Ishikawa (cell line): Measurements from ENCODE around the gene IGSF9.
A peak's percentile ranks its signal among the peaks of the same experiment; 100 is the strongest.

ENCODE experiments used
- CEBPB ChIP-seq: IDR thresholded peaks from 2 replicates; pipeline ENCODE4 v1.6.1; 2012
- CREB1 ChIP-seq: IDR thresholded peaks from 2 replicates; pipeline ENCODE4 v1.6.1; 2012; ENCODE audit warnings: low read depth
- EGR1 ChIP-seq: IDR thresholded peaks from 2 replicates; pipeline ENCODE4 v1.6.1; 2012
- EP300 ChIP-seq: IDR thresholded peaks from 2 replicates; pipeline ENCODE4 v1.6.1; 2012; ENCODE audit warnings: borderline replicate concordance
- FOXM1 ChIP-seq: IDR thresholded peaks from 2 replicates; pipeline ENCODE4 v1.6.1; 2012; ENCODE audit warnings: low read depth, borderline replicate concordance
- NFIC ChIP-seq: IDR thresholded peaks from 2 replicates; pipeline ENCODE4 v1.6.1; 2012
- RAD21 ChIP-seq: IDR thresholded peaks from 2 replicates; pipeline ENCODE4 v1.6.1; 2012; ENCODE audit warnings: low read depth
- REST ChIP-seq: IDR thresholded peaks from 2 replicates; pipeline ENCODE4 v1.6.1; 2012; ENCODE audit warnings: low read depth, mild to moderate bottlenecking
- TAF1 ChIP-seq: IDR thresholded peaks from 2 replicates; pipeline ENCODE4 v1.6.1; 2012; ENCODE audit warnings: low read depth, mild to moderate bottlenecking
- TCF12 ChIP-seq: IDR thresholded peaks from 2 replicates; pipeline ENCODE4 v1.6.1; 2012; ENCODE audit warnings: low read depth
- TEAD4 ChIP-seq: IDR thresholded peaks from 2 replicates; pipeline ENCODE4 v1.6.1; 2012
- YY1 ChIP-seq: IDR thresholded peaks from 2 replicates; pipeline ENCODE4 v1.6.1; 2012; ENCODE audit warnings: low read depth
- ZBTB7A ChIP-seq: IDR thresholded peaks from 2 replicates; pipeline ENCODE4 v1.6.1; 2012; ENCODE audit warnings: low read depth
- TF ChIP-seq, protein P1 (sequence below): IDR thresholded peaks from 2 replicates; pipeline ENCODE4 v1.6.1; 2012
- TF ChIP-seq, protein P2 (sequence below): IDR thresholded peaks from 2 replicates; pipeline ENCODE4 v1.6.1; 2012

The IGSF9 gene

DNA sequence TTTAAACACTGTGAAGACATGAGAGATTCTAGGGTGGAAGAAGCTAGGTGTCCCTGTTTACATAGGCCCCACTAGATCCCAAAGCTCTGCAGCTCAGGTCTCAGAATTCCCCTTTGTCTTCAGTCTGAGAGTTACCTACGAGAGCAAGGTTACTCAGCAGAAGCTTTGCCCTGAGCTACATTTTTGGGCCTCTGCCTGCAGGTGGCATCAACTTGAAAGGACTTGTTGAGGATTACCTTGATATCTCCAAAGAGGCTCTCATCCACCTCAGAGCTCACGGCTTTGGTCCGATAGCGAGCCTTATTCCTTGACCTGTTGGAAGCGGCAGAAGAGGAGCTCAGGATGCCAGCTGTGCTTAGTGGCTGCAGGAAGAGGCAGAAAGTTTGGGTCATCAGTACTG lies 52.5 kb downstream of the IGSF9 start:
- TF ChIP-seq TCF12: no peak
- TF ChIP-seq EGR1: no peak
- peak; percentile 21; the same call in 1 of the 2 replicates for TF ChIP-seq RAD21

DNA sequence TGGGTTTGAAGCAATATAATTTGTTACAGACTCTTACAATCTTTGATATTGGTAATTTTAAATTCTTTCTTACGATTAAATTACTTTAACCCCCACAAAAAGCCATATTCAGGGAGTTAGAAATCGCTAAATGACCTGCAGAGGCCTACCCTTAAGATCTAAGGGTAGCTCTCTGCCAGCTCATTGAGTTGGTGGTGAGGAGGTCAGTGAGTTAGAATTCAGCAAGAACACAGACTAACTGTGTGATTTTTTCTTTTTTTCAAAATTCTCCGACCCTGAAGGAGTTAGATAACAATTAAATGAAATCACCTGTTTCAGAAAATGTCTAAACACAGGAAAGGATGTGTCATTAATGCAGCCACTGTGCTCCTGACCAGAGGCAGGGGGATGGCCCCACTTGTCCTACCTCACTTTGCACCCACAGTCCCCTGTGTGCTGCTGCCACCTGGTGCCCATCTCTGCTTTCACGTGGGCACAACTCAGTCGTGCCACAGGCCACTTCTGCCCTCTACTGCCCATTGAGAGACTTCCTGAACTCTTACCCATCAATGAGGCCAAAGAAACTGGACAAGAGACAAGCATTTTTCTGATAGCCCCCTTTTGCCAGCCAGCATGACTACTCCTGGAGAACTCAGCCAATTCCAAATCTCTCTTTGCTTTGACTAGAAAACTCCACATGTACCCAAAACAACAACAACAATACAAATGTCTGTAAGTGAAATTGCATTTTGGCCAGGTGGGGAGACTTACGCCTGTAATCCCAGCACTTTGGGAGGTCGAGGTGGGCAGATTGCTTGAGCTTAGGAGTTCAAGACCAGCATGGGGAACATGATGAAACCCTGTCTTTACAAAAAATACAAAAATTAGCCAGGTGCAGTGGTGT lies 53.9 kb downstream of the IGSF9 start:
- TF ChIP-seq TAF1: no peak
- peak; percentile 100 for TF ChIP-seq RAD21
- TF ChIP-seq TEAD4: no peak
- TF ChIP-seq FOXM1: peak; percentile 29; the same call in 1 of the 2 replicates
- TF ChIP-seq ZBTB7A: no peak
- no peak for TF ChIP-seq CREB1
- TF ChIP-seq CEBPB: no peak
- no peak for TF ChIP-seq EP300
- TF ChIP-seq, protein P1, sequence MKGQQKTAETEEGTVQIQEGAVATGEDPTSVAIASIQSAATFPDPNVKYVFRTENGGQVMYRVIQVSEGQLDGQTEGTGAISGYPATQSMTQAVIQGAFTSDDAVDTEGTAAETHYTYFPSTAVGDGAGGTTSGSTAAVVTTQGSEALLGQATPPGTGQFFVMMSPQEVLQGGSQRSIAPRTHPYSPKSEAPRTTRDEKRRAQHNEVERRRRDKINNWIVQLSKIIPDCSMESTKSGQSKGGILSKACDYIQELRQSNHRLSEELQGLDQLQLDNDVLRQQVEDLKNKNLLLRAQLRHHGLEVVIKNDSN: peak; percentile 56
- no peak for TF ChIP-seq REST
- no peak for TF ChIP-seq TCF12
- no peak for TF ChIP-seq YY1
- no peak for TF ChIP-seq NFIC
- TF ChIP-seq EGR1: peak; percentile 95

- TF ChIP-seq TCF12 (no peak), TAF1 (no peak), TEAD4 (no peak), REST (no peak)
Observed at GRCh38 chr1:159890390-159890789, 55.0 kb downstream of the IGSF9 start.

DNA sequence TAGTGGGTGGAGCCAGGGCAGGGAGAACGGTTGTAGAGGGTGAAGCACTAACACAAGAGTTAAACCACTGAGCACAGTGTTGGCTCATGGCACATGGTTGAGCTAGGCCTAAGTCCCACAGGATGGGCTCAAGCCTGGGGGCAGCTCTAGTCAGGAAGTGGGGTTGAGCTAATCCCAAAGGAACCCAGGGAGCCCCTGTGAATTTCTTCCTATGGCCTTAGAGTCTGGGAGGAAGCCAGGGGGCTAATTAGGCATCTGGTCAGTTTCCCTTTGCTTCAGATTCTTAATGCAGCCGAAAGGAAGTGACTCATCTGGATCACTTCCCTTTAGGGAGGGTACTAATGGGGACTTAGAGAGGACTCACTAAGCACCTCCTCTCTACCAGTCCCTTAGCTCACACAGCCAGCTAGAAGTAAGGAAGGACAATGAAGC lies 55.6 kb downstream of the IGSF9 start:
- TF ChIP-seq TEAD4 (no peak), TCF12 (no peak), ZBTB7A (no peak), CEBPB (no peak), RAD21 (no peak), CREB1 (no peak), EP300 (no peak), TAF1 (no peak), NFIC (no peak), FOXM1 (no peak), REST (no peak), EGR1 (no peak), YY1 (no peak)
- TF ChIP-seq, protein P1: no peak
- TF ChIP-seq, protein P2, sequence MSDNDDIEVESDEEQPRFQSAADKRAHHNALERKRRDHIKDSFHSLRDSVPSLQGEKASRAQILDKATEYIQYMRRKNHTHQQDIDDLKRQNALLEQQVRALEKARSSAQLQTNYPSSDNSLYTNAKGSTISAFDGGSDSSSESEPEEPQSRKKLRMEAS: no peak

DNA sequence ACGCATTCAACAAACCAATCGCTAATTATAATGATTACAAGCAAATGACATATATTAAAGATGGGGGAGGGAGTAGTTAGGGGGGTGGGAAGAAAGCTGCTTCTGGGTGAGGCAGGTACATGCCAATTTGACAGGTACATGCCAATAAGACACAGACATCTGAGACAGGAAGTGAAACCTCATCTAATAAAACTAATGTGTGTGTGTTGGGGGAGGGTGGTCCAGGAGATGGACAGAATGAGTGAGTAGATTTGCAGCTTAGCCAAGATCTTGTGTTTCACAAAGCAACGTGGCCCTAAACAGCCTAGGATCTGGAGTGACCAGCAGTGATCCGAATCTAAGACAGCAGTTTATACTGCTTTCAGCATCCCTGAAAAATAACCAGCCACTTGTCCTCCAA lies 56.2 kb downstream of the IGSF9 start:
- no peak for TF ChIP-seq FOXM1
- TF ChIP-seq, protein P2: no peak
- no peak for TF ChIP-seq CREB1
- TF ChIP-seq REST: no peak
- TF ChIP-seq TEAD4: no peak
- TF ChIP-seq CEBPB: no peak
- TF ChIP-seq RAD21: no peak
- TF ChIP-seq EP300: no peak
- no peak for TF ChIP-seq TCF12
- TF ChIP-seq TAF1: no peak
- TF ChIP-seq NFIC: no peak
- TF ChIP-seq ZBTB7A: no peak
- TF ChIP-seq, protein P1: no peak
- TF ChIP-seq EGR1: no peak
